NCI-H146 (cell line): ENCODE results near the gene NBPF1.
"Not testable (repeated sequence)": the region's sequence is repeated elsewhere in the genome, so short reads cannot be mapped to it uniquely, and the experiment has no call there.

Source experiments
- DNase-seq: peaks from one replicate; lab custom pipeline; 2025; lab: John Stamatoyannopoulos, UW

The NBPF1 gene

GRCh38 chr1:16545682-16546095 lies 67.7 kb downstream of the NBPF1 start:
- peak; percentile 71 for DNase-seq

GRCh38 chr1:16540421-16540893 lies 72.9 kb downstream of the NBPF1 start:
- DNase-seq, result not testable (repeated sequence)

GRCh38 chr1:16537528-16537927 lies 75.8 kb downstream of the NBPF1 start:
- not testable (repeated sequence) for DNase-seq

GRCh38 chr1:16536796-16537195 lies 76.6 kb downstream of the NBPF1 start:
- DNase-seq, result not testable (repeated sequence)

GRCh38 chr1:16535898-16536297 lies 77.5 kb downstream of the NBPF1 start:
- DNase-seq, result not testable (repeated sequence)

- not testable (repeated sequence) for DNase-seq
Observed at GRCh38 chr1:16535487-16535886, 77.9 kb downstream of the NBPF1 start.

- not testable (repeated sequence) for DNase-seq
Observed at GRCh38 chr1:16534829-16535456, 78.4 kb downstream of the NBPF1 start.

- DNase-seq, result not testable (repeated sequence)
Observed at GRCh38 chr1:16534239-16534828, 79.0 kb downstream of the NBPF1 start.

GRCh38 chr1:16532235-16532991 lies 81.0 kb downstream of the NBPF1 start:
- DNase-seq, result not testable (repeated sequence)

- DNase-seq, result not testable (repeated sequence)
Observed at GRCh38 chr1:16528338-16528737, 85.0 kb downstream of the NBPF1 start.

GRCh38 chr1:16525769-16526168 lies 87.6 kb downstream of the NBPF1 start:
- DNase-seq, result not testable (repeated sequence)

GRCh38 chr1:16521679-16522078 lies 91.7 kb downstream of the NBPF1 start:
- not testable (repeated sequence) for DNase-seq

GRCh38 chr1:16521288-16521583 lies 92.1 kb downstream of the NBPF1 start:
- DNase-seq, result no peak

- DNase-seq, result not testable (repeated sequence)
Observed at GRCh38 chr1:16520435-16521287, 92.7 kb downstream of the NBPF1 start.

- not testable (repeated sequence) for DNase-seq
Observed at GRCh38 chr1:16519255-16519951, 94.0 kb downstream of the NBPF1 start.

GRCh38 chr1:16518913-16519254 lies 94.5 kb downstream of the NBPF1 start:
- DNase-seq, result not testable (repeated sequence)

- DNase-seq, result not testable (repeated sequence)
Observed at GRCh38 chr1:16516694-16517410, 96.5 kb downstream of the NBPF1 start.

GRCh38 chr1:16514107-16515055 lies 99.0 kb downstream of the NBPF1 start, which contains the start of gene RNU1-1:
Gene RNU1-1 (minus strand): TSS chr1:16514285.
- DNase-seq, result peak; percentile 71

GRCh38 chr1:16513412-16514106 lies 99.8 kb downstream of the NBPF1 start:
- DNase-seq, result peak; percentile 86
